Brain microvascular endothelial cell (primary cell): ENCODE results near the gene PI4K2A.

Experiments
- DNase-seq: peaks from one replicate; pipeline ENCODE4 v3.0.0-alpha.2; 2020
- H3K27ac ChIP-seq: fragments of 250-450 bp; sonication (Bioruptor Pico); 2 replicates; pipeline ENCODE4 v1.5.1; 2020; ENCODE audit warnings: mild to moderate bottlenecking, moderate library complexity
- H3K27me3 ChIP-seq: fragments of 250-450 bp; sonication (Bioruptor Pico); replicated peaks from 2 replicates; pipeline ENCODE4 v1.5.1; 2020; ENCODE audit warnings: mild to moderate bottlenecking
- H3K36me3 ChIP-seq: fragments of 250-450 bp; sonication (Bioruptor Pico); replicated peaks from 2 replicates; pipeline ENCODE4 v1.5.1; 2020; ENCODE audit warnings: mild to moderate bottlenecking
- H3K4me3 ChIP-seq: 2 replicates; pipeline ENCODE4 v1.5.1; 2011; ENCODE audit warnings: low read depth, mild to moderate bottlenecking, control low read depth, low read length, moderate library complexity
- in situ Hi-C: cut with HindIII; loops from 2 replicates; pipeline ENCODE4 v1.10.0; 2017; ENCODE audit warnings: low sequenced_read_pairs, low pct_ligation_motif_present
- TF ChIP-seq, protein P1 (sequence below): IDR thresholded peaks from 2 replicates; pipeline ENCODE4 v1.5.1; 2011; ENCODE audit warnings: low read depth, mild to moderate bottlenecking, moderate library complexity, low read length, control low read depth, inconsistent platforms; ENCODE audit errors: missing control alignments

PI4K2A gene

DNA sequence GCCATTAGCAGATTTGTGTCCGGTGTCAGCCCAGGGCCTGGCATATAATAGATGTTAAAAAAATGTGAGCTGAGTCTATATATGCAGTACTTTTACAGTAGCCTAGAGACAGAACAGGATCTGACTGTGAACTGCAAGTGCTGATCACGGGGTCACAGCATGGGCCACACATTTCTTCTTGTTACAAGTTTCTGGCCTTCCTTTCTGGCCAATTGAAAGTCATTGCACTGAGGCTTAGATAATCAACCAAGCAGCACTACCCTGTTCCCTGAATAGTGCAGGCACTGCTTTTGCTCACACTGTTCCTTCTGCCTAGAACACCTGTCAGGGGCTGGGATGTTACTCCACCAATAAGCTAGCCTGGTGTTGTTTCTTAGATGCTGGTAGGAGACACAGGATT lies 67.7 kb downstream of the PI4K2A start:
- Histone ChIP-seq H3K27ac (no peak overlapping the region), H3K36me3 (no peaks in the 10 kb centered on the region), H3K27me3 (no peaks in the 10 kb centered on the region), H3K4me3 (no peak overlapping the region)
- TF ChIP-seq, protein P1, sequence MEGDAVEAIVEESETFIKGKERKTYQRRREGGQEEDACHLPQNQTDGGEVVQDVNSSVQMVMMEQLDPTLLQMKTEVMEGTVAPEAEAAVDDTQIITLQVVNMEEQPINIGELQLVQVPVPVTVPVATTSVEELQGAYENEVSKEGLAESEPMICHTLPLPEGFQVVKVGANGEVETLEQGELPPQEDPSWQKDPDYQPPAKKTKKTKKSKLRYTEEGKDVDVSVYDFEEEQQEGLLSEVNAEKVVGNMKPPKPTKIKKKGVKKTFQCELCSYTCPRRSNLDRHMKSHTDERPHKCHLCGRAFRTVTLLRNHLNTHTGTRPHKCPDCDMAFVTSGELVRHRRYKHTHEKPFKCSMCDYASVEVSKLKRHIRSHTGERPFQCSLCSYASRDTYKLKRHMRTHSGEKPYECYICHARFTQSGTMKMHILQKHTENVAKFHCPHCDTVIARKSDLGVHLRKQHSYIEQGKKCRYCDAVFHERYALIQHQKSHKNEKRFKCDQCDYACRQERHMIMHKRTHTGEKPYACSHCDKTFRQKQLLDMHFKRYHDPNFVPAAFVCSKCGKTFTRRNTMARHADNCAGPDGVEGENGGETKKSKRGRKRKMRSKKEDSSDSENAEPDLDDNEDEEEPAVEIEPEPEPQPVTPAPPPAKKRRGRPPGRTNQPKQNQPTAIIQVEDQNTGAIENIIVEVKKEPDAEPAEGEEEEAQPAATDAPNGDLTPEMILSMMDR: no peak
- in situ Hi-C loops: no loop called here
- DNase-seq: no peak

DNA sequence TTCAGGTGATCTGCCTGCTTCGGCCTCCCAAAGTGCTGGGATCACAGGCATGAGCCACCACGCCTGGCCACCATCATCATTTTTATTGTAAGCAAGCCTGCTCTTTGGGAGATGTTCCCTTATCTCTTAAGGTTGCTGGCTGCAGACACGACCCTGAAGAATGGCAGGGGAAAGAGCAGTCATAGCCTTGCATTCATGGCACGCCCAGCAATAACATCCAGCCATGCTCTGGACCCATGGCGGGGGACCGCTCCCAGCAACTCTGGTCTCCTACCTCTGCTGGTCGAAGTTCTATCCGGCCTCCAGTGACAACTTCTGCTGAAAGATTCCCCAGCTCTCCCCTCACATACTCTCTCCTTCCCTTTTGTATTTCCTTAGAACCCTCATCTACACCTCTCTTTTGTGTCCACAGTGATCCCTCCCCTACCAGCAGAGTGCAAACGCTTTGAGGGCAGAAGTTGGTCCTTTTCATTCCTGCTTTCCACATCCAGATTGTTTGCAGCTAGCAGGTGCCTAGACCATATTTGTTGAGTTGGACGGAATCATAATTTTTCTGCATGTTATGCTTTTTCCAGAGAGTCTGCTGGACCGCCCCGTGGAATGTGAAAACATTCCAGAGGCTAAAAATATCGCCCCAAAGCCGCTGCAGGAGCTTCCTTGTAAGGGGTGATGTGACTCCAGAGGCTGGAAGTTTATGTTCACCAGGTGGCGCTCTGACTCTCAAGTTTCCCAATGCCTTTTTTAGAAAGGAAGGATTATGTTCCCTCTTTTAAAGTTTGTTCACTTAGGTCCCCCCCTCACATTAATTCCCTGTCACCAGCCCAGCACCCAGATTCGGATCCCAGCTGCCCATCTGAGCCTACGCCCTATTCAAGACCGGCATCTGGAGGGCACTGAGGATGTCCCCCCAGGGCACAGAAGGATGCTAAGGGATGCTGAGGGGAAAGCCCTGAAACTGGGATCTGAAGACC lies 68.8 kb downstream of the PI4K2A start:
- H3K27me3 ChIP-seq: no peaks in the 10 kb centered on the region
- TF ChIP-seq, protein P1: peak; percentile 84
- no peak overlapping the region for H3K27ac ChIP-seq
- no peak overlapping the region for H3K4me3 ChIP-seq
- peak; percentile 83 for DNase-seq
- in situ Hi-C loops: no loop called here
- no peaks in the 10 kb centered on the region for H3K36me3 ChIP-seq

DNA sequence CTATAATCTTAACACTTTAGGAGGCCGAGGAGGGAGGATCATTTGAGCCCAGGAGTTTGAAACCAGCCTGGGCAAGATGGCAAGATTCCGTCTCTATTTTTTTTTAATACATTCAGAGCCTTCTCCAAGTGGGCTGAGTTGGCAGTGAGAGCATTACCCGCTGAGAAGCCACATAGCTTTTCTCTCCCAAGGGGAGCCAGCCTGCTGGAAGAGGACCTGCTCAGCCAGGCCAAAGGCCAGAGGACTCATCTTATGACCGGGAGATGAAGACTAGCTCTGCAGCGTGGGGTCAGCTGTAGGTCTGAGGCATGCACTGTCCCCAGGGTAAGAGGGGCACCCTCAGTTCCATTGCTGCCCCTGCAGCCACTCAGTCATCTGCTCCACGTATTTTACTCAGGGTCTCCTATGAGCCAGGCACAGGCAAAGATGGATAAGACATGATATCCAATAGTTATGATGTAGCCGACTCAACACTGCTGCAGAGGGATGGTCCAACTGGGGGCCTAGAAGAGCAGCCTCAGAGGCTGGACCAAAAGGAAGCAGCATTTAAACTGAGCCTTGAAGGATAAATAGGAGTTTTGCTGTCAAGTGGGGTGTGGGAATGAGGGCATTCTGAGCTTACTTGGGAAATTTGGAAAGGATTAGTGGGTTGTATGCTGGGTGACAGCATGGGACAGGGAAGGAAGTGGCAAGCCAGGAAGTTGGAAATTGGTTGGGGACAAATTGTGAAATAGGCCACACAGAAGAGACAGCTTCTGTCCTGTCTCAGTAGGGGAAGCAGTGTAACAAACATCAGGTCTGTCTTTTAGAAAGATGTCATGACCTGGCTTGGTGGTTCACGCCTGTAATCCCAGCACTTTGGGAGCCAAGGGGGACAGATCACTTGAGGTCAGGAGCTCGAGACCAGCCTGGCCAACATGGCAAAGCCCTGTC lies 71.4 kb downstream of the PI4K2A start:
- no peak overlapping the region for H3K4me3 ChIP-seq
- in situ Hi-C loops: no loop called here
- no peaks in the 10 kb centered on the region for H3K36me3 ChIP-seq
- no peak for DNase-seq
- TF ChIP-seq, protein P1: no peak
- no peaks in the 10 kb centered on the region for H3K27me3 ChIP-seq
- H3K27ac ChIP-seq: no peak overlapping the region

DNA sequence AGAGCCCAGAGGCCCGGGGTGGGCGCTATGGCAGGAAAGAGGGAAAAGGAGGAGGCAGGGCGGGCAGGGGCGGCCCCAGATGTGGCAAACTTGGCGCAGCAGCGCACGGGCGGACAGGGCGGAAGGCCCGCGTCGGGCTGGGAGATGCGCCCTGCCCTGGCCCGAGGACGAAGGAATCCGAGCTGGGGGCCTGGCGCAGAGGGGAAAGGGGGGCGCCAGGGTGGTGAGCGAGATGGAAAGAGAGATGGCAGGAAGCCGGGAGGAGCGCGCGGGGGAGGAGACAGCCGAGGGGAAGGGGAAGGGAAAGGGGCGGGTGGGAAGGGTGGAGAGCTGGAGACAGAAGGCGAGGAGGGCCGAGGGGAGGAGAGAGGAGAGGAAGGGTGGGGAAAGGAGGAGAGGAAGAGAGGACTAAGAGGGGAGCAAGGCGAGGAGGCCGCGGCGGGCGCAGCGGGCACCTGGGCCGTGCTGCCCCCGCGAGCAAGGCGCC lies 72.9 kb downstream of the PI4K2A start, which contains the start of gene MARVELD1:
TSS of gene MARVELD1 (plus strand) at position 392 of the 487 bp plus-strand sequence. CDS start 147 bp downstream, outside the sequence.
- in situ Hi-C loops: no loop called here
- Histone ChIP-seq H3K4me3 (peak within 1 kb of the TSS; percentile 88), H3K27me3 (no peaks in the 10 kb centered on the region), H3K27ac (peak within 1 kb of the TSS; percentile 89), H3K36me3 (peaks cover 13% of the 10 kb centered on the region)
- TF ChIP-seq, protein P1: no peak
- peak; percentile 40 for DNase-seq

DNA sequence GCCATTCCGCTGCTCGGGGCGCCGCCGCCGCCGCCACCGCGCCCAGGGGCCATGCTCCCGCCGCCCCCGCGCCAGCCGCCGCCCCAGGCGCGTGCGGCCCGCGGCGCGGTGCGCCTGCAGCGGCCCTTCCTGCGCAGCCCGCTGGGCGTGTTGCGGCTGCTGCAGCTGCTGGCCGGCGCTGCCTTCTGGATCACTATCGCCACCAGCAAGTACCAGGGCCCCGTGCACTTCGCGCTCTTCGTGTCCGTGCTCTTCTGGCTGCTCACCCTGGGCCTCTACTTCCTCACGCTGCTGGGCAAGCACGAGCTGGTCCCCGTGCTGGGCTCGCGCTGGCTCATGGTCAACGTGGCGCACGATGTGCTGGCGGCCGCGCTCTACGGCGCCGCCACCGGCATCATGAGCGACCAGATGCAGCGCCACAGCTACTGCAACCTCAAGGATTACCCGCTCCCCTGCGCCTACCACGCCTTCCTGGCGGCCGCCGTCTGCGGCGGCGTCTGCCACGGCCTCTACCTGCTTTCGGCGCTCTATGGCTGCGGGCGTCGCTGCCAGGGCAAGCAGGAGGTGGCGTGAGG lies 73.4 kb downstream of the PI4K2A start:
- H3K27ac ChIP-seq: peak overlapping the region; percentile 89
- peak; percentile 53 for DNase-seq

More for the DNA sequence above, 73.4 kb downstream of the PI4K2A start:
- Histone ChIP-seq H3K36me3 (peaks cover 19% of the 10 kb centered on the region), H3K27me3 (no peaks in the 10 kb centered on the region), H3K4me3 (peak overlapping the region; percentile 88)
- TF ChIP-seq, protein P1: peak; percentile 43
- in situ Hi-C loops: no loop called here
